Trophoblast cell (in vitro differentiated cells and primary cell): ENCODE results near the gene ZC3H12C.

Experiments used
- DNase-seq, 2 donors: peaks; one replicate each; pipeline ENCODE4 v3.0.0-alpha.2; 2016
- H2AFZ ChIP-seq: 2 replicates; pipeline ENCODE4 v1.6.1; 2013; ENCODE audit warnings: low read length, moderate library complexity, mild to moderate bottlenecking; ENCODE audit not compliant: insufficient read depth, poor library complexity
- H2AK5ac ChIP-seq: 2 replicates; pipeline ENCODE4 v1.6.1; 2013; ENCODE audit warnings: mild to moderate bottlenecking, low read length
- H2BK120ac ChIP-seq: 2 replicates; pipeline ENCODE4 v1.6.1; 2013; ENCODE audit warnings: low read length, mild to moderate bottlenecking, moderate library complexity; ENCODE audit not compliant: insufficient read depth, poor library complexity
- H2BK12ac ChIP-seq: 2 replicates; pipeline ENCODE4 v1.6.1; 2013; ENCODE audit warnings: mild to moderate bottlenecking, low read length, moderate library complexity
- H2BK5ac ChIP-seq: 2 replicates; pipeline ENCODE4 v1.6.1; 2013; ENCODE audit warnings: low read length, low read depth, moderate library complexity, mild to moderate bottlenecking; ENCODE audit not compliant: poor library complexity
- H3K14ac ChIP-seq: 2 replicates; pipeline ENCODE4 v1.6.1; 2013; ENCODE audit warnings: mild to moderate bottlenecking, low read length
- H3K18ac ChIP-seq: 2 replicates; pipeline ENCODE4 v1.6.1; 2013; ENCODE audit warnings: mild to moderate bottlenecking, low read length
- H3K23ac ChIP-seq: 2 replicates; pipeline ENCODE4 v1.6.1; 2013; ENCODE audit warnings: low read length
- H3K27ac ChIP-seq: 2 replicates; pipeline ENCODE4 v1.5.1; 2013; ENCODE audit warnings: low read depth, mild to moderate bottlenecking, inconsistent platforms, low read length, moderate library complexity
- H3K27me3 ChIP-seq: 2 replicates; pipeline ENCODE4 v1.6.1; 2013; ENCODE audit warnings: inconsistent platforms, mild to moderate bottlenecking, low read length, moderate library complexity; ENCODE audit not compliant: insufficient read depth
- H3K36me3 ChIP-seq, 2 experiments: 1 replicate in 1 of 2; 2 replicates in 1 of 2; pipeline ENCODE4 v1.6.1; 2013; ENCODE audit warnings: low read length in 2 of 2, mild to moderate bottlenecking in 2 of 2, moderate library complexity in 1 of 2; ENCODE audit not compliant: insufficient read depth in 2 of 2, control insufficient read depth in 1 of 2
- H3K4ac ChIP-seq: 2 replicates; pipeline ENCODE4 v1.6.1; 2013; ENCODE audit warnings: low read depth, mild to moderate bottlenecking, low read length, moderate library complexity
- H3K4me1 ChIP-seq, 2 experiments: 1 replicate in 1 of 2; 2 replicates in 1 of 2; pipeline ENCODE4 v1.6.1; 2013; ENCODE audit warnings: low read length in 2 of 2, mild to moderate bottlenecking in 2 of 2, moderate library complexity in 1 of 2; ENCODE audit not compliant: insufficient read depth in 2 of 2, control insufficient read depth in 1 of 2
- H3K4me2 ChIP-seq: 2 replicates; pipeline ENCODE4 v1.6.1; 2013; ENCODE audit warnings: inconsistent platforms, mild to moderate bottlenecking, low read length, moderate library complexity
- H3K4me3 ChIP-seq: 2 replicates; pipeline ENCODE4 v1.5.1; 2013; ENCODE audit warnings: mild to moderate bottlenecking, low read depth, low read length, inconsistent platforms
- H3K79me1 ChIP-seq: one replicate; pipeline ENCODE4 v1.6.1; 2013; ENCODE audit warnings: low read length
- H3K79me2 ChIP-seq: 2 replicates; pipeline ENCODE4 v1.6.1; 2013; ENCODE audit warnings: low read length, mild to moderate bottlenecking; ENCODE audit not compliant: control insufficient read depth, insufficient read depth, poor library complexity
- H3K9ac ChIP-seq: 2 replicates; pipeline ENCODE4 v1.6.1; 2013; ENCODE audit warnings: mild to moderate bottlenecking, low read length
- H3K9me3 ChIP-seq: 2 replicates; pipeline ENCODE4 v1.6.1; 2013; ENCODE audit warnings: low read depth, mild to moderate bottlenecking, control low read depth, inconsistent platforms, low read length; ENCODE audit not compliant: insufficient read depth
- H4K12ac ChIP-seq: 2 replicates; pipeline ENCODE4 v1.6.1; 2013; ENCODE audit warnings: low read depth, mild to moderate bottlenecking, low read length, moderate library complexity
- H4K8ac ChIP-seq: 2 replicates; pipeline ENCODE4 v1.6.1; 2013; ENCODE audit warnings: low read depth, mild to moderate bottlenecking, low read length, moderate library complexity
- H4K91ac ChIP-seq: one replicate; pipeline ENCODE4 v1.6.1; 2013; ENCODE audit warnings: low read depth, mild to moderate bottlenecking, low read length, moderate library complexity
- WGBS: extraction: QIAGEN DNeasy Blood & Tissue Kit; methylation state at CpG from one replicate; pipeline ENCODE4 v1.1.7; 2013; ENCODE audit warnings: missing lambda C conversion rate; ENCODE audit not compliant: insufficient read length, insufficient coverage; ENCODE audit errors: extremely low coverage; 5-methylcytosine and 5-hydroxymethylcytosine counted together

ZC3H12C gene

GRCh38 chr11:110096496-110096895 lies 3.3 kb downstream of the ZC3H12C start:
- Histone ChIP-seq H3K79me1 (peaks cover 16% of the 10 kb centered on the region), H3K79me2 (peaks cover 15% of the 10 kb centered on the region), H4K91ac (no peak overlapping the region), H3K23ac (no peak overlapping the region), H2BK120ac (no peak overlapping the region), H4K12ac (no peak overlapping the region), H4K8ac (no peak overlapping the region), H3K9ac (no peak overlapping the region), H2AK5ac (no peak overlapping the region), H3K14ac (no peak overlapping the region), H3K4me3 (no peak overlapping the region), H3K18ac (no peak overlapping the region), H2BK5ac (no peak overlapping the region), H2AFZ (no peak overlapping the region), H3K27ac (no peak overlapping the region), H3K27me3 (no peaks in the 10 kb centered on the region), H3K4me1 (peaks cover 3 to 4% of the 10 kb centered on the region in 2 experiments), H3K4me2 (no peak overlapping the region), H3K4ac (peak overlapping the region; percentile 44), H3K36me3 (peaks cover 0 to under 1% of the 10 kb centered on the region in 2 experiments), H2BK12ac (no peak overlapping the region), H3K9me3 (no peaks in the 10 kb centered on the region)
- no peak for DNase-seq
- no CpG with 5 or more reads among the region's 5 CpGs for WGBS

GRCh38 chr11:110097459-110098012 lies 4.3 kb downstream of the ZC3H12C start:
- Histone ChIP-seq H3K79me1 (peaks cover 13% of the 10 kb centered on the region), H3K4me3 (no peak overlapping the region), H3K9ac (no peak overlapping the region), H3K18ac (no peak overlapping the region), H4K8ac (no peak overlapping the region), H2BK120ac (no peak overlapping the region), H3K14ac (no peak overlapping the region), H2AFZ (no peak overlapping the region), H2AK5ac (no peak overlapping the region), H3K4me2 (no peak overlapping the region), H4K91ac (no peak overlapping the region), H3K4ac (peak overlapping the region; percentile 64), H3K79me2 (peaks cover 13% of the 10 kb centered on the region), H3K23ac (no peak overlapping the region), H3K36me3 (peaks cover 0 to 3% of the 10 kb centered on the region in 2 experiments), H2BK5ac (no peak overlapping the region), H4K12ac (no peak overlapping the region), H3K27me3 (no peaks in the 10 kb centered on the region), H3K9me3 (no peaks in the 10 kb centered on the region), H3K27ac (no peak overlapping the region), H2BK12ac (no peak overlapping the region), H3K4me1 (no peaks in the 10 kb centered on the region)
- peak; percentile 40 to 50 for DNase-seq
- no CpG with 5 or more reads among the region's 5 CpGs for WGBS

GRCh38 chr11:110098645-110099044 lies 5.5 kb downstream of the ZC3H12C start:
- H2BK12ac ChIP-seq = no peak overlapping the region
- no peak overlapping the region for H3K4me2 ChIP-seq
- H3K4me1 ChIP-seq = no peaks in the 10 kb centered on the region
- no peak overlapping the region for H2AFZ ChIP-seq
- no peaks in the 10 kb centered on the region for H3K9me3 ChIP-seq
- H3K23ac ChIP-seq = no peak overlapping the region
- no peak overlapping the region for H3K4ac ChIP-seq
- no peak overlapping the region for H3K27ac ChIP-seq
- H2AK5ac ChIP-seq = no peak overlapping the region
- no peak overlapping the region for H2BK5ac ChIP-seq
- no peak overlapping the region for H3K18ac ChIP-seq
- peaks cover 0 to 3% of the 10 kb centered on the region in 2 experiments for H3K36me3 ChIP-seq
- H3K79me2 ChIP-seq = peaks cover 4% of the 10 kb centered on the region
- no CpG with 5 or more reads among the region's 1 CpG for WGBS
- H4K12ac ChIP-seq = no peak overlapping the region
- no peak overlapping the region for H4K91ac ChIP-seq
- no peak overlapping the region for H4K8ac ChIP-seq
- no peak overlapping the region for H3K9ac ChIP-seq
- peaks cover 2% of the 10 kb centered on the region for H3K79me1 ChIP-seq
- no peak overlapping the region for H2BK120ac ChIP-seq
- no peak overlapping the region for H3K14ac ChIP-seq
- H3K27me3 ChIP-seq = no peaks in the 10 kb centered on the region
- no peak overlapping the region for H3K4me3 ChIP-seq
- peak in 1 of 2 donors; percentile 51 for DNase-seq

- H2BK120ac ChIP-seq = no peak overlapping the region
- H3K4me2 ChIP-seq = no peak overlapping the region
- H3K79me2 ChIP-seq = peaks cover under 1% of the 10 kb centered on the region
- no peak overlapping the region for H2BK5ac ChIP-seq
- no peaks in the 10 kb centered on the region for H3K4me1 ChIP-seq
- H3K4ac ChIP-seq = peak overlapping the region; percentile 28
- no peak overlapping the region for H3K27ac ChIP-seq
- H3K18ac ChIP-seq = no peak overlapping the region
- no peak overlapping the region for H3K14ac ChIP-seq
- no peak overlapping the region for H4K12ac ChIP-seq
- no peak overlapping the region for H4K8ac ChIP-seq
- H2AFZ ChIP-seq = no peak overlapping the region
- H2BK12ac ChIP-seq = no peak overlapping the region
- H3K27me3 ChIP-seq = no peaks in the 10 kb centered on the region
- DNase-seq = no peak
- no peaks in the 10 kb centered on the region for H3K9me3 ChIP-seq
- no peaks in the 10 kb centered on the region for H3K79me1 ChIP-seq
- H3K9ac ChIP-seq = no peak overlapping the region
- no peak overlapping the region for H3K4me3 ChIP-seq
- H3K23ac ChIP-seq = no peak overlapping the region
- H4K91ac ChIP-seq = no peak overlapping the region
- H2AK5ac ChIP-seq = no peak overlapping the region
- H3K36me3 ChIP-seq = peaks cover 0 to 3% of the 10 kb centered on the region in 2 experiments
- no CpG with 5 or more reads among the region's 7 CpGs for WGBS
Observed at GRCh38 chr11:110100476-110101240, 7.5 kb downstream of the ZC3H12C start.
